ENCODE data around the gene ARVCF. TPM values are rescaled to one million over a fixed set of nuclear protein-coding genes. Genes with fewer than 3 reads are reported as not detected.
A peak's percentile ranks its signal among the peaks of the same experiment; 100 is the strongest.

The ARVCF gene
- total and polyA plus RNA-seq, 9 of the 15 experiments (the other 6 are each of a cell fraction or from before 2014, with no cell fraction given) = 0.03 to 97.4 (median 15.6) TPM

DNA sequence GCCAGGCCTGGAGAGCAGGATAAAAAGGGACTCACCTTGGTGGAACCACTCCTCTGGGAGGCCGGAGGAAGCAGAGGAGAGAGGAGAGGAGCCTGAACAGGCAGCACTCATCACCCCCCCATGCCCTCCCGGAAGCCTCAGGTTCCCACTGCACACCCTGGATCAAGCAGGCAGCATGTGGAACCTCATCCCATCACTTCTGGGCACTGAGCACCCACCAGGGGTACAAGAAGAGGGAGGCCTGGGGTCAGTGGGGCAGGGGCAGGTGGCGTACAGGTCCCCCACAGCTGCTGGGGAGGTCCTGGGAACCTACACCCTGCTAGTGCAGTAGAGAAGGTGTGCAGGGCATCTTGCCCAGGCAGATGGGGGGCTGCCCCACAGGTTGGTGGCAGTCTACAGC is 40.0 kb downstream of the ARVCF start:
- no peak for FAIRE-seq

DNA sequence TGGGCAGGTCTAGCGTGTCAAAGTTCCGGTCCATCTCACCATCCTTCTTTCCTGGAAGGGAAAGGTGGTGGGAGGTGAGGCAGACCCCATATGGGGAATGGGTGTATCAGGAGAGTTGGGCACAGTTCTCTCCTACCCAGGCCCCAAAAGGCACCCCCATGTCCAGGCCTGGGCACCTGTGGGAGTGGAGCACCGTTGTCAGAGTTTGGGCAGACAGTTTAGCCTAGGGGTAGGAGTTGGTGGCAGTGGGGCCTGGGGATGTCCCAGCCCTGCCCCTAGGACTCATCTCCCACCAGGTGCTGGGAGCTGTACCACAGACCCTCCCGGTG is 41.0 kb downstream of the ARVCF start:
- Histone ChIP-seq H3K36me3 (ENCODE audit: control insufficient read depth, insufficient read depth, low read length) (peaks cover 42% of the 10 kb centered on the region; the same call in 2 of the 3 replicates), H3K4me3 (no peak overlapping the region), H3K9me3 (replicated peaks; ENCODE audit: control insufficient read depth, insufficient read depth, low read depth, low read length) (no peaks in the 10 kb centered on the region), H2AFZ (ENCODE audit: low read depth, low read length) (no peak overlapping the region), H3K79me2 (ENCODE audit: control insufficient read depth, insufficient read depth, low read length) (no peaks in the 10 kb centered on the region), H3K27me3 (ENCODE audit: control insufficient read depth in 2 of 2, insufficient read depth in 2 of 2, low read length in 2 of 2) (no peaks in the 10 kb centered on the region), H3K4me2 (ENCODE audit: insufficient read depth, low read length) (peak overlapping the region; percentile 2; the same call in 1 of the 2 replicates), H4K20me1 (replicated peaks; ENCODE audit: control insufficient read depth, insufficient read depth, low read length) (peaks cover 31% of the 10 kb centered on the region), H3K27ac (ENCODE audit: extremely low read depth, low read depth, low read length) (peak overlapping the region; percentile 3; the same call in 1 of the 3 replicates), H3K9me1 (ENCODE audit: control insufficient read depth, insufficient read depth, low read length) (peaks cover 28% of the 10 kb centered on the region), H3K9ac (ENCODE audit: insufficient read depth in 1 of 2, low read depth in 2 of 2, low read length in 2 of 2) (peak overlapping the region; percentile 9 to 86; a peak in 3 of 4 replicates), H3K4me1 (replicated peaks in 1 of 2; ENCODE audit: control insufficient read depth in 2 of 2, insufficient read depth in 2 of 2, low read length in 2 of 2) (peaks cover 18 to 87% of the 10 kb centered on the region in 2 experiments)
- ATAC-seq (no peak), DNase-seq (ENCODE audit: extremely low read depth in 1 of 4, low spot score in 3 of 4) (peak in 1 of 4 experiments; percentile 53), FAIRE-seq (no peak)
- BruUV-seq (replicated peaks) = no TSS peak
- ChIA-PET POLR2A (interaction anchor here (0.6 to 13.7 kb wide), 19 partner anchors 9 to 976 kb away, joined by 3 to 115 read pairs (median 4); partner anchors contain the start of genes RANBP1 and TRMT2A), CTCF (ENCODE audit: low intra/inter-chr PET ratio) (interaction anchor here (1.9 kb wide), 1 partner anchor 52 kb away, joined by 7 read pairs; no protein-coding TSS in a partner anchor)
- intact Hi-C loops (cut with micrococcal nuclease) (loop anchor here (1.0 to 10.0 kb wide), 4 partner anchors 27 to 319 kb away; no protein-coding TSS in a partner anchor), in situ Hi-C loops (cut with MboI) (no loop called here)
- WGBS (ENCODE audit: insufficient coverage, low coverage, missing lambda C conversion rate) = 60% methylated on average over 4 of the region's 4 CpGs
- 0 out of 2 replicates have a peak, but pooled peaks have one; percentile 35 for TF ChIP-seq POLR2A (conservative IDR thresholded peaks at IDR 0.05)
- TF ChIP-seq, protein P1, sequence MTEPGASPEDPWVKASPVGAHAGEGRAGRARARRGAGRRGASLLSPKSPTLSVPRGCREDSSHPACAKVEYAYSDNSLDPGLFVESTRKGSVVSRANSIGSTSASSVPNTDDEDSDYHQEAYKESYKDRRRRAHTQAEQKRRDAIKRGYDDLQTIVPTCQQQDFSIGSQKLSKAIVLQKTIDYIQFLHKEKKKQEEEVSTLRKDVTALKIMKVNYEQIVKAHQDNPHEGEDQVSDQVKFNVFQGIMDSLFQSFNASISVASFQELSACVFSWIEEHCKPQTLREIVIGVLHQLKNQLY (CRISPR knock-in tag; conservative IDR thresholded peaks at IDR 0.05) = 0 out of 4 replicates have a peak, but pooled peaks of 1 of the 2 experiments have one; percentile 8
- no peak for TF ChIP-seq PKNOX1 (IDR thresholded peaks at IDR 0.05)
- TF ChIP-seq POLR2G (IDR thresholded peaks at IDR 0.05; ENCODE audit: low read depth, low read length) = peak; percentile 8; the same call in 1 of the 2 replicates
- no peak for TF ChIP-seq GABPB1 (CRISPR knock-in tag; IDR thresholded peaks at IDR 0.05)
- peak; percentile 33; the same call in 1 of the 2 replicates for TF ChIP-seq ZNF586 (CRISPR knock-in tag; conservative IDR thresholded peaks at IDR 0.05)
- TF ChIP-seq MTF1 (CRISPR knock-in tag; IDR thresholded peaks at IDR 0.05; ENCODE audit: borderline replicate concordance) = 0 out of 2 replicates have a peak, but pooled peaks have one; percentile 59
- TF ChIP-seq, protein P2, sequence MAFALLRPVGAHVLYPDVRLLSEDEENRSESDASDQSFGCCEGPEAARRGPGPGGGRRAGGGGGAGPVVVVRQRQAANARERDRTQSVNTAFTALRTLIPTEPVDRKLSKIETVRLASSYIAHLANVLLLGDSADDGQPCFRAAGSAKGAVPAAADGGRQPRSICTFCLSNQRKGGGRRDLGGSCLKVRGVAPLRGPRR (CRISPR knock-in tag; IDR thresholded peaks at IDR 0.05) = peak; percentile 63
- no peak for TF ChIP-seq HOXB6 (CRISPR knock-in tag; IDR thresholded peaks at IDR 0.05; ENCODE audit: borderline replicate concordance)

More for the DNA sequence above, 40.0 kb downstream of the ARVCF start:
- DNase-seq (ENCODE audit: extremely low read depth in 1 of 4, low spot score in 3 of 4) (no peak), ATAC-seq (no peak)
- no peaks in the 10 kb centered on the region for H3K27me3 ChIP-seq (ENCODE audit: control insufficient read depth in 2 of 2, insufficient read depth in 2 of 2, low read length in 2 of 2)
- peaks cover 42% of the 10 kb centered on the region; the same call in 2 of the 3 replicates for H3K36me3 ChIP-seq (ENCODE audit: control insufficient read depth, insufficient read depth, low read length)
- H3K4me1 ChIP-seq (replicated peaks in 1 of 2; ENCODE audit: control insufficient read depth in 2 of 2, insufficient read depth in 2 of 2, low read length in 2 of 2) = peaks cover 18 to 86% of the 10 kb centered on the region in 2 experiments
- no peak overlapping the region for H2AFZ ChIP-seq (ENCODE audit: low read depth, low read length)
- no peak overlapping the region for H3K27ac ChIP-seq (ENCODE audit: extremely low read depth, low read depth, low read length)
- 79% methylated on average over 3 of the region's 3 CpGs for WGBS (ENCODE audit: insufficient coverage, low coverage, missing lambda C conversion rate)
- BruUV-seq (replicated peaks) = no TSS peak
- intact Hi-C loops (cut with micrococcal nuclease) = loop anchor here (10.0 kb wide), 2 partner anchors 258 to 318 kb away; no protein-coding TSS in a partner anchor
- peaks cover 25% of the 10 kb centered on the region for H3K9me1 ChIP-seq (ENCODE audit: control insufficient read depth, insufficient read depth, low read length)
- peaks cover 23% of the 10 kb centered on the region for H4K20me1 ChIP-seq (replicated peaks; ENCODE audit: control insufficient read depth, insufficient read depth, low read length)
- no peak overlapping the region for H3K9ac ChIP-seq (ENCODE audit: insufficient read depth in 1 of 2, low read depth in 2 of 2, low read length in 2 of 2)
- TF ChIP-seq PRMT5 (CRISPR knock-in tag; IDR thresholded peaks at IDR 0.05) (peak; percentile 63; the same call in 1 of the 2 replicates), KDM5B (IDR thresholded peaks at IDR 0.05; ENCODE audit: insufficient replicate concordance, low read depth, low read length) (peak; percentile 45), CHD2 (IDR thresholded peaks at IDR 0.05; ENCODE audit: low read depth, low read length) (0 out of 2 replicates have a peak, but pooled peaks have one; percentile 2), CHD1 (IDR thresholded peaks at IDR 0.05; ENCODE audit: low read length) (peak; percentile 74), NR2C2 (CRISPR knock-in tag; IDR thresholded peaks at IDR 0.05) (no peak), NR2C2 (tag; IDR thresholded peaks at IDR 0.05) (no peak), FOSL1 (tag; conservative IDR thresholded peaks at IDR 0.05) (no peak), YY1 (IDR thresholded peaks at IDR 0.05; ENCODE audit: borderline replicate concordance in 1 of 3, control insufficient read depth in 1 of 3, extremely low read depth in 1 of 3, insufficient read depth in 3 of 3, insufficient read length in 1 of 3, insufficient replicate concordance in 2 of 3, low read depth in 1 of 3, low read length in 2 of 3) (peak in 1 of 3 experiments; percentile 5), HNRNPLL (IDR thresholded peaks at IDR 0.05; ENCODE audit: low read depth, low read length, poor library complexity, severe bottlenecking) (peak; percentile 13)
- H3K4me3 ChIP-seq = no peak overlapping the region
- no peaks in the 10 kb centered on the region for H3K9me3 ChIP-seq (replicated peaks; ENCODE audit: control insufficient read depth, insufficient read depth, low read depth, low read length)
- CTCF ChIA-PET (ENCODE audit: low intra/inter-chr PET ratio) = no interaction called here
- POLR2A ChIA-PET = interaction anchor here (1.0 to 2.2 kb wide), 3 partner anchors 12 to 94 kb away, joined by 4 to 10 read pairs (median 4); no protein-coding TSS in a partner anchor
- H3K79me2 ChIP-seq (ENCODE audit: control insufficient read depth, insufficient read depth, low read length) = no peaks in the 10 kb centered on the region
- in situ Hi-C loops (cut with MboI) = no loop called here
- no peak overlapping the region for H3K4me2 ChIP-seq (ENCODE audit: insufficient read depth, low read length)

Measured in K562 (cell line).